HEK293 (cell line): ENCODE data around the gene DNAJC10.

ENCODE experiments used
- CTCF ChIA-PET: fragments of 350-600 bp; formaldehyde crosslinking; extraction: SDS; loops from one replicate; lab custom pipeline; 2021; ENCODE audit warnings: antibody characterized with exemption; lab: Yijun Ruan, JAX
- POLR2A ChIA-PET: fragments of 300-600 bp; formaldehyde crosslinking; extraction: SDS; loops from one replicate; lab custom pipeline; 2020; ENCODE audit warnings: antibody characterized with exemption, inconsistent platforms; lab: Yijun Ruan, JAX
- H3K27ac ChIP-seq: fragments of 200-500 bp; sonication (Bioruptor generic); 2 replicates; pipeline ENCODE4 v1.5.1; 2014; ENCODE audit warnings: low read depth, low read length, control low read depth, inconsistent platforms; ENCODE audit errors: extremely low read depth
- H3K36me3 ChIP-seq, 2 experiments: fragments of 200-500 bp in 1 of 2; sonication (Bioruptor generic) in 1 of 2; 1 replicate in 1 of 2; 2 replicates in 1 of 2; pipeline ENCODE4 v1.5.1; 2014 to 2017; ENCODE audit warnings: inconsistent platforms in 2 of 2, low read length in 2 of 2; ENCODE audit not compliant: control insufficient read depth in 2 of 2, insufficient read depth in 1 of 2
- H3K4me1 ChIP-seq: fragments of 200-500 bp; sonication (Bioruptor generic); 2 replicates; pipeline ENCODE4 v1.5.1; 2014; ENCODE audit warnings: mild to moderate bottlenecking, low read length, inconsistent platforms; ENCODE audit not compliant: control insufficient read depth, insufficient read depth
- H3K4me3 ChIP-seq: 2 replicates; pipeline ENCODE4 v1.5.1; 2011; ENCODE audit warnings: low read depth, mild to moderate bottlenecking, control low read depth, low read length, moderate library complexity
- H3K9me3 ChIP-seq: fragments of 200-500 bp; sonication (Bioruptor generic); 2 replicates; pipeline ENCODE4 v1.5.1; 2014; ENCODE audit warnings: low read depth, low read length, inconsistent platforms; ENCODE audit not compliant: control insufficient read depth, insufficient read depth
- BCL11A ChIP-seq: fragments of 450-650 bp; formaldehyde crosslinking; IDR thresholded peaks from 2 replicates; pipeline ENCODE4 v1.5.1; 2016; ENCODE audit warnings: low read depth, missing biosample characterization, missing genetic modification characterization
- GLI2 ChIP-seq: fragments of 450-650 bp; formaldehyde crosslinking; IDR thresholded peaks from 2 replicates; pipeline ENCODE4; 2017; ENCODE audit warnings: missing biosample characterization, missing genetic modification characterization, low read depth, borderline replicate concordance
- HOXC10 ChIP-seq: sonication (generic); formaldehyde crosslinking; IDR thresholded peaks from 2 replicates; pipeline ENCODE4 v1.8.1; 2023; ENCODE audit warnings: mild to moderate bottlenecking, missing genetic modification reagents
- KLF16 ChIP-seq: fragments of 450-650 bp; formaldehyde crosslinking; IDR thresholded peaks from 2 replicates; pipeline ENCODE4 v1.5.1; 2017; ENCODE audit warnings: missing biosample characterization, missing genetic modification characterization
- KLF9 ChIP-seq: fragments of 450-650 bp; formaldehyde crosslinking; IDR thresholded peaks from 2 replicates; pipeline ENCODE4 v1.5.1; 2016; ENCODE audit warnings: missing biosample characterization, missing genetic modification characterization, low read depth
- MYNN ChIP-seq: fragments of 450-650 bp; formaldehyde crosslinking; IDR thresholded peaks from 2 replicates; pipeline ENCODE4 v1.5.1; 2016; ENCODE audit warnings: missing biosample characterization, missing genetic modification characterization, borderline replicate concordance
- PBX3 ChIP-seq: sonication (generic); formaldehyde crosslinking; IDR thresholded peaks from 2 replicates; pipeline ENCODE4 v1.8.1; 2022; ENCODE audit warnings: mild to moderate bottlenecking, moderate library complexity, missing genetic modification reagents
- PRDM1 ChIP-seq: fragments of 450-650 bp; formaldehyde crosslinking; IDR thresholded peaks from 2 replicates; pipeline ENCODE4; 2016; ENCODE audit warnings: missing biosample characterization, missing genetic modification characterization
- ZBTB1 ChIP-seq: fragments of 450-650 bp; formaldehyde crosslinking; IDR thresholded peaks from 2 replicates; pipeline ENCODE4 v1.5.1; 2016; ENCODE audit warnings: missing biosample characterization, missing genetic modification characterization
- ZIC2 ChIP-seq: fragments of 450-650 bp; formaldehyde crosslinking; IDR thresholded peaks from 2 replicates; pipeline ENCODE4 v1.5.1; 2016; ENCODE audit warnings: missing biosample characterization, missing genetic modification characterization
- ZNF2 ChIP-seq: fragments of 450-650 bp; formaldehyde crosslinking; IDR thresholded peaks from 2 replicates; pipeline ENCODE4 v1.5.1; 2016; ENCODE audit warnings: missing biosample characterization, missing genetic modification characterization
- ZNF239 ChIP-seq: fragments of 450-650 bp; formaldehyde crosslinking; IDR thresholded peaks from 2 replicates; pipeline ENCODE4 v1.5.1; 2016; ENCODE audit warnings: missing biosample characterization, missing genetic modification characterization
- ZNF311 ChIP-seq: fragments of 450-650 bp; formaldehyde crosslinking; IDR thresholded peaks from 2 replicates; pipeline ENCODE4 v1.5.1; 2017; ENCODE audit warnings: missing biosample characterization, missing genetic modification characterization, borderline replicate concordance
- ZNF510 ChIP-seq: fragments of 450-650 bp; formaldehyde crosslinking; IDR thresholded peaks from 2 replicates; pipeline ENCODE4 v1.5.1; 2018; ENCODE audit warnings: mild to moderate bottlenecking, missing genetic modification characterization, missing biosample characterization; ENCODE audit not compliant: insufficient replicate concordance
- ZNF548 ChIP-seq: fragments of 450-650 bp; formaldehyde crosslinking; IDR thresholded peaks from 2 replicates; pipeline ENCODE4 v1.5.1; 2016; ENCODE audit warnings: missing biosample characterization, missing genetic modification characterization
- ZNF624 ChIP-seq: fragments of 450-650 bp; formaldehyde crosslinking; IDR thresholded peaks from 2 replicates; pipeline ENCODE4 v1.5.1; 2017; ENCODE audit warnings: missing biosample characterization, missing genetic modification characterization
- ZNF664 ChIP-seq: fragments of 450-650 bp; formaldehyde crosslinking; IDR thresholded peaks from 2 replicates; pipeline ENCODE4 v1.5.1; 2016; ENCODE audit warnings: missing biosample characterization, missing genetic modification characterization
- ZNF837 ChIP-seq: fragments of 450-650 bp; formaldehyde crosslinking; IDR thresholded peaks from 2 replicates; pipeline ENCODE4 v1.5.1; 2016; ENCODE audit warnings: missing biosample characterization, missing genetic modification characterization
- TF ChIP-seq, protein P1 (sequence below): fragments of 450-650 bp; formaldehyde crosslinking; IDR thresholded peaks from 2 replicates; pipeline ENCODE4 v1.5.1; 2016; ENCODE audit warnings: missing biosample characterization, missing genetic modification characterization
- TF ChIP-seq, protein P2 (sequence below): fragments of 450-650 bp; IDR thresholded peaks from 2 replicates; pipeline ENCODE4 v1.5.1; 2018; ENCODE audit warnings: missing biosample characterization, mild to moderate bottlenecking, missing genetic modification characterization
- TF ChIP-seq, protein P3 (sequence below): fragments of 450-650 bp; formaldehyde crosslinking; IDR thresholded peaks from 2 replicates; pipeline ENCODE4 v1.5.0; 2017; ENCODE audit warnings: missing biosample characterization, missing genetic modification characterization, borderline replicate concordance
- TF ChIP-seq, protein P4 (sequence below): fragments of 450-650 bp; formaldehyde crosslinking; optimal IDR thresholded peaks from 2 replicates; pipeline ENCODE3; 2016; ENCODE audit warnings: missing biosample characterization, mild to moderate bottlenecking, missing genetic modification characterization

DNAJC10 gene

DNA sequence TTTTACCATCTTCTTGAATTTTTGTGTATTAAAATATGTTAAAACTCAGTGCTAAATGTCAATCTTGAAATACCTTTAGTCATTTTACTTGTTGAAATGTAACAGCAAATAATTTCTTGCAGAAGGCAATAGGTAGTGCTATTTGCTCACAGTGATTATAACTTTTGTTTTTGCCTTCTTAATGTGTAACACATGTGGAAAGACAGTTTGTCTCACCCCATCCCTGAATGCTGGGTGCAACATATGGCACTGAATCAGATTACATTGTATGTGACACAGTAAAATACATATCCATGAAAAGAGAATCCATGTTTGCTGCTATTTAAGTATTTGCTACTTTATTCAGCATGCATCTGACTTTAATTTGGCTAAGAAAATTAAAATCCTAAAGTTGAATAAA is 115.0 kb downstream of the DNAJC10 start:
- no peaks in the 10 kb centered on the region for H3K9me3 ChIP-seq
- H3K4me3 ChIP-seq, result no peak overlapping the region
- TF ChIP-seq ZNF2 (tag by site-specific recombination) (no peak), ZBTB1 (tag by site-specific recombination) (no peak), ZNF311 (tag by site-specific recombination) (no peak), MYNN (no peak), ZNF837 (tag by site-specific recombination) (no peak), KLF9 (tag by site-specific recombination) (no peak), BCL11A (tag by site-specific recombination) (no peak), ZNF239 (tag by site-specific recombination) (no peak), ZNF548 (no peak), ZNF624 (tag by site-specific recombination) (no peak), GLI2 (tag by site-specific recombination) (no peak), ZIC2 (tag by site-specific recombination) (no peak), KLF16 (tag by site-specific recombination) (no peak), PBX3 (CRISPR knock-in tag) (no peak), ZNF510 (no peak), PRDM1 (tag by site-specific recombination) (no peak)
- TF ChIP-seq, protein P1, sequence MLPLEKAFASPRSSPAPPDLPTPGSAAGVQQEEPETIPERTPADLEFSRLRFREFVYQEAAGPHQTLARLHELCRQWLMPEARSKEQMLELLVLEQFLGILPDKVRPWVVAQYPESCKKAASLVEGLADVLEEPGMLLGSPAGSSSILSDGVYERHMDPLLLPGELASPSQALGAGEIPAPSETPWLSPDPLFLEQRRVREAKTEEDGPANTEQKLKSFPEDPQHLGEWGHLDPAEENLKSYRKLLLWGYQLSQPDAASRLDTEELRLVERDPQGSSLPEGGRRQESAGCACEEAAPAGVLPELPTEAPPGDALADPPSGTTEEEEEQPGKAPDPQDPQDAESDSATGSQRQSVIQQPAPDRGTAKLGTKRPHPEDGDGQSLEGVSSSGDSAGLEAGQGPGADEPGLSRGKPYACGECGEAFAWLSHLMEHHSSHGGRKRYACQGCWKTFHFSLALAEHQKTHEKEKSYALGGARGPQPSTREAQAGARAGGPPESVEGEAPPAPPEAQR, result no peak
- TF ChIP-seq, protein P2, sequence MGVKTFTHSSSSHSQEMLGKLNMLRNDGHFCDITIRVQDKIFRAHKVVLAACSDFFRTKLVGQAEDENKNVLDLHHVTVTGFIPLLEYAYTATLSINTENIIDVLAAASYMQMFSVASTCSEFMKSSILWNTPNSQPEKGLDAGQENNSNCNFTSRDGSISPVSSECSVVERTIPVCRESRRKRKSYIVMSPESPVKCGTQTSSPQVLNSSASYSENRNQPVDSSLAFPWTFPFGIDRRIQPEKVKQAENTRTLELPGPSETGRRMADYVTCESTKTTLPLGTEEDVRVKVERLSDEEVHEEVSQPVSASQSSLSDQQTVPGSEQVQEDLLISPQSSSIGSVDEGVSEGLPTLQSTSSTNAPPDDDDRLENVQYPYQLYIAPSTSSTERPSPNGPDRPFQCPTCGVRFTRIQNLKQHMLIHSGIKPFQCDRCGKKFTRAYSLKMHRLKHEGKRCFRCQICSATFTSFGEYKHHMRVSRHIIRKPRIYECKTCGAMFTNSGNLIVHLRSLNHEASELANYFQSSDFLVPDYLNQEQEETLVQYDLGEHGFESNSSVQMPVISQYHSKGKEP (tag by site-specific recombination), result no peak
- TF ChIP-seq, protein P3, sequence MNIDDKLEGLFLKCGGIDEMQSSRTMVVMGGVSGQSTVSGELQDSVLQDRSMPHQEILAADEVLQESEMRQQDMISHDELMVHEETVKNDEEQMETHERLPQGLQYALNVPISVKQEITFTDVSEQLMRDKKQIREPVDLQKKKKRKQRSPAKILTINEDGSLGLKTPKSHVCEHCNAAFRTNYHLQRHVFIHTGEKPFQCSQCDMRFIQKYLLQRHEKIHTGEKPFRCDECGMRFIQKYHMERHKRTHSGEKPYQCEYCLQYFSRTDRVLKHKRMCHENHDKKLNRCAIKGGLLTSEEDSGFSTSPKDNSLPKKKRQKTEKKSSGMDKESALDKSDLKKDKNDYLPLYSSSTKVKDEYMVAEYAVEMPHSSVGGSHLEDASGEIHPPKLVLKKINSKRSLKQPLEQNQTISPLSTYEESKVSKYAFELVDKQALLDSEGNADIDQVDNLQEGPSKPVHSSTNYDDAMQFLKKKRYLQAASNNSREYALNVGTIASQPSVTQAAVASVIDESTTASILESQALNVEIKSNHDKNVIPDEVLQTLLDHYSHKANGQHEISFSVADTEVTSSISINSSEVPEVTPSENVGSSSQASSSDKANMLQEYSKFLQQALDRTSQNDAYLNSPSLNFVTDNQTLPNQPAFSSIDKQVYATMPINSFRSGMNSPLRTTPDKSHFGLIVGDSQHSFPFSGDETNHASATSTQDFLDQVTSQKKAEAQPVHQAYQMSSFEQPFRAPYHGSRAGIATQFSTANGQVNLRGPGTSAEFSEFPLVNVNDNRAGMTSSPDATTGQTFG (tag by site-specific recombination), result no peak
- TF ChIP-seq, all 188 proteins: peak for 0
- H3K27ac ChIP-seq, result no peak overlapping the region
- ChIA-PET CTCF (interaction anchor here (0.7 kb wide), 1 partner anchor 8 kb away, joined by 3 read pairs; no protein-coding TSS in a partner anchor), POLR2A (no interaction called here)
- peaks cover 7% of the 10 kb centered on the region for H3K4me1 ChIP-seq
- H3K36me3 ChIP-seq, result no peaks in the 10 kb centered on the region

GRCh38 chr2:182831921-182832320 is 115.9 kb downstream of the DNAJC10 start:
- CTCF ChIA-PET, result no interaction called here
- TF ChIP-seq, protein P4, sequence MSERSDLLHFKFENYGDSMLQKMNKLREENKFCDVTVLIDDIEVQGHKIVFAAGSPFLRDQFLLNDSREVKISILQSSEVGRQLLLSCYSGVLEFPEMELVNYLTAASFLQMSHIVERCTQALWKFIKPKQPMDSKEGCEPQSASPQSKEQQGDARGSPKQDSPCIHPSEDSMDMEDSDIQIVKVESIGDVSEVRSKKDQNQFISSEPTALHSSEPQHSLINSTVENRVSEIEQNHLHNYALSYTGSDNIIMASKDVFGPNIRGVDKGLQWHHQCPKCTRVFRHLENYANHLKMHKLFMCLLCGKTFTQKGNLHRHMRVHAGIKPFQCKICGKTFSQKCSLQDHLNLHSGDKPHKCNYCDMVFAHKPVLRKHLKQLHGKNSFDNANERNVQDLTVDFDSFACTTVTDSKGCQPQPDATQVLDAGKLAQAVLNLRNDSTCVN, result no peak
- no peak for TF ChIP-seq HOXC10 (CRISPR knock-in tag)
- no peak for TF ChIP-seq ZNF664 (tag by site-specific recombination)
- TF ChIP-seq, all 188 proteins: peak for 0
- H3K27ac ChIP-seq, result no peak overlapping the region
- H3K9me3 ChIP-seq, result no peaks in the 10 kb centered on the region
- POLR2A ChIA-PET, result no interaction called here
- no peaks in the 10 kb centered on the region for H3K36me3 ChIP-seq
- no peak overlapping the region for H3K4me3 ChIP-seq
- H3K4me1 ChIP-seq, result 0 out of 2 replicates have a peak, but pooled peaks cover under 1% of the 10 kb centered on the region
